C4-2B (cell line): Measurements from ENCODE around the gene SLC22A16.

ENCODE experiments used
- CTCF ChIP-seq: fragments of 450-650 bp; conservative IDR thresholded peaks from 2 replicates; pipeline ENCODE4 v1.5.1; 2017; ENCODE audit warnings: mild to moderate bottlenecking
- ZFX ChIP-seq: fragments of 450-650 bp; IDR thresholded peaks from 2 replicates; pipeline ENCODE4 v1.6.1; 2017

- TF ChIP-seq CTCF: no peak
- TF ChIP-seq ZFX: no peak
These were observed 44.0 kb upstream of the SLC22A16 start for GRCh38 chr6:110520209-110520965.
